ENCODE results near the gene ROBO3. TPM values are rescaled to one million over a fixed set of nuclear protein-coding genes. Genes with fewer than 3 reads are reported as not detected.

The ROBO3 gene
- total and polyA plus RNA-seq, 3 donors from 2014 or later, result 11.8 to 31.6 (median 12.9) TPM

DNA sequence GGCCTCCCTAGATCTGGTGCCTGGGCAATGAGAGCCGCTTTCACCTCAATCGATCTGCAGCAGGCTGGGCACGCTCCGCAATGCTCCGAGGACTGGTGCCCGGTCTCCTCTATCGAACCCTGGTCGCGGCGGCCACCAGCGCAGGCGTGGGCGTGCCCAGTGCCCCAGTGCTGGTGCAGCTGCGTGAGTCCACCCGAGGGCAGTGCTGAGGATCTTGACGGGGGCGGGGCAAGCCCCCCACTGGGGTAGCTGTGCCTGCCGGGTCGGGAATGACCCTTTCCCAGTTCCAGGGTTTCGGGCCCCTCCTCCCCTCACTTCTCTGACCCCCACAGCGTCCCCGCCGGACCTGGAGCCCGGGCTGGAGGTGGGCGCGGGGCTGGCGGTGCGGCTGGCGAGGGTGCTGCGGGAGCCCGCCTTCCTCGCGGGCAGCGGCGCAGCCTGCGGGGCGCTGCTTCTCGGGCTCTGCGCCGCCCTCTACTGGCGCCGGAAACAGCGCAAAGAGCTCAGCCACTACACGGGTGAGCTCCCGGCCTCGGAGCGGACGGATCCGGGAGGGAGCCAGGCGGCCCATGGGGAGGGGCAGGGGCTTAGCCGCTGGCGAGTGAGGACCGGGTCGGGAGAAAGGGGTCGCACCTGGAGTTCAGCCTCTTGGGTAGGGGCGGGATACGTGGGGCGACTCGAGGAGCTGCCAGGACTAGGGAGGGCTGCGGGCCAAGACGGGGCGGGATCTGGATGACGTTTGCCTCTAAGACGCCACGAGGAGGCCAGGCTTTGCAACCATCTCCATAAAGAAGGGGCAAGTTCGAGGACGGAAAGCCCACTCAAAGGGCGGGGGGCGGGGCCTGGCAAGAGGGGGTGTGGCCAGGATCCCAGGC is 10.9 kb downstream of the ROBO3 start:
- Histone ChIP-seq H3K9me3 (no peaks in the 10 kb centered on the region), H3K4me3 (peak overlapping the region; percentile 63 to 64), H3K36me3 (ENCODE audit: low read depth, missing control alignments) (no peaks in the 10 kb centered on the region), H3K4me1 (peaks cover 5% of the 10 kb centered on the region), H3K27ac (peak overlapping the region; percentile 75 to 88), H3K27me3 (no peaks in the 10 kb centered on the region)
- TF ChIP-seq, protein P1, sequence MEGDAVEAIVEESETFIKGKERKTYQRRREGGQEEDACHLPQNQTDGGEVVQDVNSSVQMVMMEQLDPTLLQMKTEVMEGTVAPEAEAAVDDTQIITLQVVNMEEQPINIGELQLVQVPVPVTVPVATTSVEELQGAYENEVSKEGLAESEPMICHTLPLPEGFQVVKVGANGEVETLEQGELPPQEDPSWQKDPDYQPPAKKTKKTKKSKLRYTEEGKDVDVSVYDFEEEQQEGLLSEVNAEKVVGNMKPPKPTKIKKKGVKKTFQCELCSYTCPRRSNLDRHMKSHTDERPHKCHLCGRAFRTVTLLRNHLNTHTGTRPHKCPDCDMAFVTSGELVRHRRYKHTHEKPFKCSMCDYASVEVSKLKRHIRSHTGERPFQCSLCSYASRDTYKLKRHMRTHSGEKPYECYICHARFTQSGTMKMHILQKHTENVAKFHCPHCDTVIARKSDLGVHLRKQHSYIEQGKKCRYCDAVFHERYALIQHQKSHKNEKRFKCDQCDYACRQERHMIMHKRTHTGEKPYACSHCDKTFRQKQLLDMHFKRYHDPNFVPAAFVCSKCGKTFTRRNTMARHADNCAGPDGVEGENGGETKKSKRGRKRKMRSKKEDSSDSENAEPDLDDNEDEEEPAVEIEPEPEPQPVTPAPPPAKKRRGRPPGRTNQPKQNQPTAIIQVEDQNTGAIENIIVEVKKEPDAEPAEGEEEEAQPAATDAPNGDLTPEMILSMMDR (IDR thresholded peaks at IDR 0.05), result peak; percentile 58 to 64 (median 61)
- TF ChIP-seq POLR2A (IDR thresholded peaks at IDR 0.05), result no peak
- WGBS, 2 donors, result 1 to 4% methylated on average over 14 to 58 of the region's 69 CpGs
- intact Hi-C loops (cut with DNase I; ENCODE audit: low total_unique reads), result no loop called here
- peak; percentile 93 for DNase-seq

DNA sequence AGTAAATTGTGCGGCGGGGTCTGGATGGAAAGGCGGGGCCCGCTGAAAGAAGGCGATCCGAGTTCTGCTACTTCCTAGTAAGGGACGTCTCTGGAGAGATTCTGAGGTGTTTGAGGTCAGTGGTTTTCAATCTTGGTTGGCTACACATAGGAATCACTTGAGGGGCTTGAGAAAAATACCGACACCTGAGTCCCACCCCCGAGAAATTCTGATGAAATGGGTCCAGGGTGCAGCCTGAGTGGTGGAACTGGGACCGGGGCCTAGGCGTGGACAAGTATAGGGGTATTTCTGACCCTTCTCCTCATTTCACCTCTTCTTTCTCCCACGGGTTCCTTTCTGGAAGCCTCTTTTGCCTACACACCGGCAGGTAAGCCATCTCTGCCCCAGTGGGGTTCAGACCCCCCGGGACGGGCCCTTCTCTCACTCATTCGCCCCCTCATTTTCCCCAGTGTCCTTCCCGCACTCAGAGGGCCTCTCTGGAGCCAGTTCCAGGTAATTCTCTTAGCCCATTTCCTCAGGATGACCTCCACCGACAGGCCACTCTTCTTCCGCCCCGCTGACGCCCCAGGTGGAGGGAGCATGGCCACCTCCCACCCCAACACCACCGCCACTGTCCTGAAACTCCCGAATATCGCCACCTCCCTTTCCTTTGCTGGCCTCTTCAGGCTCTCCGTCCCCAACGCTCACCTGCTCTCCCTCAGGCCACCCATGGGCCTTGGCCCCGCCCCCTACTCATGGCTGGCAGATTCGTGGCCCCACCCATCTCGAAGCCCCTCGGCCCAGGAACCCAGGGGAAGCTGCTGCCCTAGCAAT is 11.8 kb downstream of the ROBO3 start:
- Histone ChIP-seq H3K9me3 (no peaks in the 10 kb centered on the region), H3K36me3 (ENCODE audit: low read depth, missing control alignments) (no peaks in the 10 kb centered on the region), H3K27ac (peak overlapping the region; percentile 75 to 88), H3K27me3 (no peaks in the 10 kb centered on the region), H3K4me1 (peaks cover 5% of the 10 kb centered on the region), H3K4me3 (peak overlapping the region; percentile 63 to 64)
- intact Hi-C loops (cut with DNase I; ENCODE audit: low total_unique reads), result no loop called here
- WGBS, 2 donors, result 22 to 32% methylated on average over 30 of the region's 30 CpGs
- TF ChIP-seq, protein P1 (IDR thresholded peaks at IDR 0.05), result no peak
- no peak for TF ChIP-seq POLR2A (IDR thresholded peaks at IDR 0.05)
- DNase-seq, result no peak

DNA sequence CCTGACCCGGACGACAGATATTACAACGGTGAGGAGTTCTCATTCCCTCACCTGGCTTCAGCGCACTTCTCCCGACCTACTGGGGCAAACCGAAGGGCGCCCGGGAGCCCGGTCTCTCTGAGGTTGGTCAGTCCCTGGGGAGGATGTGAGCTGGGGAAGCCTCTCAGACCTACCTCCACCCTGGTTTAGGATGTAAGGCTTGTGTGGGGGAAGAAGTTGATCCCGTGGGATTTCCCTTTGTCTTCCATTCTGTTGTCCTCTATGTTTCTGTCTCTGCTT is 12.3 kb downstream of the ROBO3 start:
- TF ChIP-seq, protein P1 (IDR thresholded peaks at IDR 0.05), result no peak
- no peak for TF ChIP-seq POLR2A (IDR thresholded peaks at IDR 0.05)
- 11 to 64% methylated on average over 8 to 10 of the region's 10 CpGs for WGBS, 2 donors
- Histone ChIP-seq H3K27me3 (no peaks in the 10 kb centered on the region), H3K4me3 (peak overlapping the region in 1 of 2 donors; percentile 63), H3K36me3 (ENCODE audit: low read depth, missing control alignments) (no peaks in the 10 kb centered on the region), H3K4me1 (peaks cover 8% of the 10 kb centered on the region), H3K9me3 (no peaks in the 10 kb centered on the region), H3K27ac (no peak overlapping the region)
- intact Hi-C loops (cut with DNase I; ENCODE audit: low total_unique reads), result no loop called here
- DNase-seq, result no peak

DNA sequence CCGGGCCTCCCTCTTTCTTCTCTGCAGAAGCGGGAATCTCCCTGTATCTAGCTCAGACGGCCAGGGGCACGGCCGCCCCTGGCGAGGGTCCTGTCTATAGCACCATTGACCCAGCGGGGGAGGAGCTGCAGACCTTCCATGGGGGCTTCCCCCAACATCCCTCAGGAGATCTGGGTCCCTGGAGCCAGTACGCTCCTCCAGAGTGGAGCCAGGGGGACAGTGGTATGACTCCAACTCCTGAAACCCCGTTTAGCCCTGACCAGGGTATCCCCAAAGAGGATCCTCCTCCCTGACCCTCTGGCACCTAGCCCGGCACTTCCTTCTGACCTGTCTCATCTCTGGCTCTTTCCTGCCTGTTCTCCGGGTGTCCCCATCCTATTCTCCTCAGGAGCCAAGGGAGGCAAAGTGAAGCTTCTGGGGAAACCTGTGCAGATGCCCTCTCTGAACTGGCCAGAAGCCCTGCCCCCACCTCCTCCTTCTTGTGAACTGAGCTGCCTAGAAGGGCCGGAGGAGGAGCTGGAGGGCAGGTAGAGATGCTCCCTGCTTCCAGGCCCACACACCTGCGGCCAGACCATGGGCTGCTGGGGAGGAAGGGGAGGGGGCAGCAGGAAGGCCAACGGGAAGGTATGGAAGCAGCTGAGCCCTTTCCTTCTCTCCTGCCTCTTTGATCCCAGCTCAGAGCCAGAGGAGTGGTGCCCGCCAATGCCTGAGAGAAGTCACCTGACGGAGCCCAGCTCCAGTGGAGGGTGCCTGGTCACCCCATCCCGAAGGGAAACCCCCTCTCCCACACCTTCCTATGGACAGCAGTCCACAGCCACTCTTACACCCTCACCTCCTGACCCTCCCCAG is 12.9 kb downstream of the ROBO3 start:
- peaks cover 12% of the 10 kb centered on the region for H3K4me1 ChIP-seq
- WGBS, 2 donors, result 62 to 65% methylated on average over 14 to 17 of the region's 17 CpGs
- DNase-seq, result no peak
- H3K36me3 ChIP-seq (ENCODE audit: low read depth, missing control alignments), result no peaks in the 10 kb centered on the region
- TF ChIP-seq POLR2A (IDR thresholded peaks at IDR 0.05), result no peak
- TF ChIP-seq, protein P1 (IDR thresholded peaks at IDR 0.05), result no peak
- no peak overlapping the region for H3K27ac ChIP-seq
- no peaks in the 10 kb centered on the region for H3K9me3 ChIP-seq
- intact Hi-C loops (cut with DNase I; ENCODE audit: low total_unique reads), result no loop called here
- H3K27me3 ChIP-seq, result no peaks in the 10 kb centered on the region
- no peak overlapping the region for H3K4me3 ChIP-seq
